Measurements from ENCODE around the gene MINDY4.

MINDY4 gene

DNA sequence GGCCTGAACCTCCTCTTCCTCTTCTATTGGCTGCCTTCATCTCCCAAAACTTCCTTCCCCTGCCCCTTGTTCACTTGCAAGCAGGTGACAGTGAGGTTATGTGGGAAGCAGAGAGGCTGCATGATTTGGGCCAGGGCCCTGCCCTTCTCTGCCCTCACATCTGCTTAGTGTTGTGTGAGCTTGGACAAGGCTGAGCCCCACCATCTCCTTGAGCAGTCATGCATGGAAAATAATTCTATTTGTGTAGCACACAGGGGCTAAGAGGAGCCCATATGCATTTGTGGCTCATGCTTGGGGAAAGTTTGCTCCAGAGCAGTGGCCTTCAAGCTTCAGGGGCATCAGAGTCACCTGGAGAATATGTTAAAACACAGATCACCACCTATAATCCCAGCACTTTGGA, 113.7 kb downstream of the MINDY4 start:
- DNase-seq: no peak

- no peak for DNase-seq
These were observed 115.4 kb downstream of the MINDY4 start for GRCh38 chr7:30886608-30887011.

DNA sequence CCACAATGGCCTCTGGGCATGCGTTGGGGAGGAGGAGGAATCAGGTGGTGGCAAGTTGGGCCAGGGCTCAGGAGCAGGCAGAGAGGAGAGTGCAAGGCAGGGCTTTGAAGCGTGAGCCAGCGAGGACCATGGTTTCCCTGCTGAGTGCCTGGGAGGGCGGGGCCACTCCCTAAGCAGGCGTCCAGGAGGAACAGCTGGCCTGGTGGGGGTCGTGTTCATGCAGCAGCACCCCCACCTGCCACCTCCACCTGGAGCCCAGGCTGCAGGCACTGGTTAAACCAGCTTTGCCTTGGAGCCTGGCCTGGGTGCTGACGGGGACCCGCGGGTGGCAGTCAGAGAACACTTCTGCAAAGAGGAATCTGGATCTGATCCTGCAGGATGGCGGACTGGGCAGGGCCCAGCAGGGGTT, 116.3 kb downstream of the MINDY4 start:
- DNase-seq: no peak

GRCh38 chr7:30888747-30889146, 117.5 kb downstream of the MINDY4 start:
- no peak for DNase-seq

DNA sequence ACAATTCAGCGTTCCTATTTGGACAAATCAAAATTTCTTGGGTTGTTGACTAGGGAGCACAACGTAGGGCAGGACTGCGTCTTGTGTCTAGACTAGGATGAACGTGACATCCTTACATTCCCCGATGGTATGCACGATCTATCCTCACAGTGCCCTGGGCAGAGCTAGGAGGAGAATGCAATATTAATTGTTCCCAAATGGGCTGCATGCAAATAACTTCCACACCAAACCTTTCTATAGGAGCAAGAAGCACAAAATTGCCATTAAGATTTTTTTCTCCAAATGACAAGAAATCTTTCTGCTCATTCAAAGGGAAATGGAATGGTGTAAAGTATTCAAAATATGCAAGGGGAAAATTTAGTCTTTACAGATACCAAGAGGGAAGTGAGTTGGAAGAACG, 119.0 kb downstream of the MINDY4 start:
- no peak for DNase-seq

- no peak for DNase-seq
These were observed 122.1 kb downstream of the MINDY4 start for GRCh38 chr7:30893357-30893756.

DNA sequence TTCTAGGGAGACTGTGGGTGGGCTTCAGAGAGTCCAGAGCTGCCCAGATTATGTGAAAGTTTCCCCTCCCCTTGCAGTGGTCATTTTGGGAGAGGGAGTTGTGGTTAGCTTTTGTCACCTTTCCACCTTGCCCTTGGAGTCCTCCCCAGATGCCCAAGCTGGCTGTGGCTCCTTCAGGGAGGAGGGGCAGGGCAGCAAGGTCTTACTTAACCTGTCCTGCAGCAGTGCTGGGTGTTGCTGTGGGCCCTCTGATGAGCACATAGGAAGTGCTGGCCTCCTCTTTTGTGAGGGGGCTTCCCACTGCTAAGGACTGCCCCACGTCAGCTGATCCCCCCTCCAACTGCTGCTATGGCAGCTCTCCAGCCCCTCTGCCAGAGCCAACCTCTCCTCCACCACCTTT, 122.8 kb downstream of the MINDY4 start:
- DNase-seq: no peak

GRCh38 chr7:30894866-30895605, 123.8 kb downstream of the MINDY4 start:
- DNase-seq: no peak

GRCh38 chr7:30896036-30896435, 124.8 kb downstream of the MINDY4 start:
- DNase-seq: no peak

DNA sequence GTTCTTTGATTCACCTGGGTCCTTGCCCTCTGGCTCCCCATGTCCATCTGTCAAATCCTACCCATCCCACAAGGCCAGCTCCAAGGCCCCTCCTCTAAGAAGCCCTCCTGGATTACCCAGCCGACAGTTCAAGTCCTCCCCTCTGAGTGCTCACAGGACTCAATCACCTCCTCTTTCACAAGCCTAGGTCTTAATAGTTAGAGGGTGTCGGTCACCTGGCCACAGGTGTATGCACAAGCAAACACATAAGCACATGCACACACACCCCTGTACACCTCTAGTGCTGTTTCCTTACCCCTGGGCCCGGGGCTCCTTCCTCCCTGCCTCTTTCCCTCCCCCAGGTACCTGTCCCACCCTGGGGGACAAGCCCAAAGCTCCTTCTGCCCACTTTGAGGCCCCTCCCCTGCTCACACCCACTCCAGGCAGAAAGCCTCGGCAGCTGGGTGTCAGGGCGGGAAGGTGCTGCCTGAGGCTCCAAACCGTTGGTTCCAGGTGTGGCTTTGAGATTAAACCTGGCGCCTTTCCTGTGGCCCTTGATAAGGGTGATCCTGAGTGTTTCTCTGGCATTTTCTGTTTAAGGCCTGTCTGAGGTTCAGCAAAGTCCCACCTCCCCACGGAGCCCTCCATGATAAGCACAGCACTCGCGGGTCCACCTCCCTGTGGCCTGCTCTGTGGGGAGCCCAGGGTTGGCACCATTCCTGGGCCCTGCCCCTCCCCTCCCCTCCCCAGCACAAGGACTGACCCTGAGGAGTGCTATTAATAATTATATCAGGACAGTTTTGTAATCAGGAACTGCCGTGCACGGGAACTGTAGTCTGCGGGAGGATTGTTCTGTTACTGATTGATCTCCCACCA, 125.8 kb downstream of the MINDY4 start:
- no peak for DNase-seq

- DNase-seq: no peak
These were observed 126.6 kb downstream of the MINDY4 start for GRCh38 chr7:30897770-30898169.

GRCh38 chr7:30898411-30898810, 127.2 kb downstream of the MINDY4 start:
- DNase-seq: no peak

DNA sequence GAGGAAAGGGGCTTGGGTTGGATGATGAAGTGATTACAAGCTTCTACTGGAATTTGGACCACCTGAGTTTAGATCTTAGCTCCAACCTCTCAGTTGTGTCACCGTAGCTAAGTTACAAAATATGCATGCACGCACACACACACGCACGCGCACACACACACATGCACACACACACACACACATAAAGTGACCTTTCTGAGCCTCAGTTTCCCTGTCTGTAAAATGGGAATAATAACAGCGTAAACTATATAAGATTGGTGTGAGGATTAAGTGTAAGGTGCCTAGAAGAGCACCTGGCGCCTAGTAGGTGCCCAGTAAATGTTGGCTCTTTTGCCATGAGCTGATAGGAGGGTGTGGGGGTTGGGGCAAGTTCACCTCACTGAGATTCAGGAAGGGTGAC, 127.8 kb downstream of the MINDY4 start:
- DNase-seq: no peak

DNA sequence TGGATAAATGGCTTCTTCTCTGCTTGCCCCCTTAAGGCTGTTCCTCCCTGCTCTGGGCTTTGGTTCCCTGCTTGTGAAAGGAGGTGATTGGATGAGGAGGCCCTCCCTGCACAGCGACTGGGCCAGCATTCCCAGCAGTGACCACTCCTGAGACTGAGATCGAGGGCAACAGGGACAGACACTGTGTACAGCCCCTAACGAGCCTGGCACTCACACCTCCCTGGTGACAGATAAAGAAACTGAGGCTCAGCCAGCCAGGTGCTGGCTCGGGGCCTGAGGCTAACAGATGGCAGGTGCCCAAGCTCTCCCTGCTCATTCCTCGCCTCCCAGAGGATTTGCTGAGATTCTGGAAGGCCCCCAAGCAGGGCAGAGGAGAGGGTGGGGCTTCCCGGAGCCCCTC, 128.4 kb downstream of the MINDY4 start:
- no peak for DNase-seq

GRCh38 chr7:30900053-30900452, 128.8 kb downstream of the MINDY4 start:
- no peak for DNase-seq

GRCh38 chr7:30900803-30901362, 129.7 kb downstream of the MINDY4 start:
- DNase-seq: no peak

DNA sequence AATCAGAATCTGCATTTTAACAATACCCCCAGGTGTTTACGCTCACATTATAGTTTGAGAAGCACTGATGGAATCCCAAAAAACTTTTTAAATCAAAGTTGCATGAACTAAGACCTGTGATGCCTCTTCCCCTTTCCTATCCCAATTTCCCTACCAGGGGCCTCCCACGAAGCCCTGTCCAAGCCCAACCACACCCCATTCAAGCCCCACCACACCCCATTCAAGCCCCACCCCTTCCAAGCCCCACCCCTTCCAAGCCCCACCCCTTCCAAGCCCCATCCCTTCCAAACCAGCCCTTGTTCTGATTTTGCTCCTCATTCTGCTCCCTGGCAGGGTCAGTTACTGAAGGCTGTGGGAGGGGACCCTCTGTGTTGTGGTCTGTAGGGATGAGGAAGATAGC, 130.6 kb downstream of the MINDY4 start:
- no peak for DNase-seq

GRCh38 chr7:30902466-30902865, 131.2 kb downstream of the MINDY4 start:
- no peak for DNase-seq

DNA sequence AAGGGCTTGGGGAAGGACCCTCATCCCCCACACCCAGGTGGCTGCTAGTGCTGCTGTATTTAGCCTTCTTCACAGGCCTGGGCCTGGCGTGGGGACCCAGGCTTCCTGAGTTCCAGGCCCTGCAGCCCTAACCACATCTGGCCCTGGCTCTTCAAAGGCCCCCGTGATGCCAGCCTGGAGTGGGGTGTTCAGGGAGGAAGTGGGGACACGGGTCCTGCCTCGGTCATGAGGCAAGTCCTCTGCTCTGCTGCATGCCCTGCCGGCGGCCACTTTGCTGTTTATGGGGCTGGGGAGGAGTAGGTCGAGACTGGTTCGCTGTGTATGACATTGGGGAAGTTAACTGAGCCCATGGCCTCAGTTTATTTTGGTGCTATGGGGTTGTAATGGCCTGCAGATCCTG, 131.9 kb downstream of the MINDY4 start:
- DNase-seq: no peak

DNA sequence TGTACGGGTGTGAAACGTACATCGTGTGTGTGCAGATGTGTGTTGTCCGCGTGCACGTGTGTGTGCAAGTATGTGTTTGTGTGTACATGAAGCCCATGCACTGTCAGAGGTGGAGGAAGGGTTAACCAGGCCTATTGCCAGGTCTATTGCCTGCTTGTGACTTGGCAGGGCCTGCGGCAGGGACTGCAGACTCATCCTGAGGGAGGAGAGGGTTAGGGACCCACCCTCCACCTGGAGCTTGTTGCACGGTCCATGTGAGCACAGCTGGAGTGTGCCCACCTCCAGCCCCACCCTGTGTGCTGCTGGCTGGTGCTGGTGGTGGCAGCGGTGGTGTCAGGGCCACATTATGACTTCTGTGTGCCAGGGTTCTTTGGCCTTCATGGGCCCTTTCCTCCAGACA, 133.3 kb downstream of the MINDY4 start:
- DNase-seq: no peak

DNA sequence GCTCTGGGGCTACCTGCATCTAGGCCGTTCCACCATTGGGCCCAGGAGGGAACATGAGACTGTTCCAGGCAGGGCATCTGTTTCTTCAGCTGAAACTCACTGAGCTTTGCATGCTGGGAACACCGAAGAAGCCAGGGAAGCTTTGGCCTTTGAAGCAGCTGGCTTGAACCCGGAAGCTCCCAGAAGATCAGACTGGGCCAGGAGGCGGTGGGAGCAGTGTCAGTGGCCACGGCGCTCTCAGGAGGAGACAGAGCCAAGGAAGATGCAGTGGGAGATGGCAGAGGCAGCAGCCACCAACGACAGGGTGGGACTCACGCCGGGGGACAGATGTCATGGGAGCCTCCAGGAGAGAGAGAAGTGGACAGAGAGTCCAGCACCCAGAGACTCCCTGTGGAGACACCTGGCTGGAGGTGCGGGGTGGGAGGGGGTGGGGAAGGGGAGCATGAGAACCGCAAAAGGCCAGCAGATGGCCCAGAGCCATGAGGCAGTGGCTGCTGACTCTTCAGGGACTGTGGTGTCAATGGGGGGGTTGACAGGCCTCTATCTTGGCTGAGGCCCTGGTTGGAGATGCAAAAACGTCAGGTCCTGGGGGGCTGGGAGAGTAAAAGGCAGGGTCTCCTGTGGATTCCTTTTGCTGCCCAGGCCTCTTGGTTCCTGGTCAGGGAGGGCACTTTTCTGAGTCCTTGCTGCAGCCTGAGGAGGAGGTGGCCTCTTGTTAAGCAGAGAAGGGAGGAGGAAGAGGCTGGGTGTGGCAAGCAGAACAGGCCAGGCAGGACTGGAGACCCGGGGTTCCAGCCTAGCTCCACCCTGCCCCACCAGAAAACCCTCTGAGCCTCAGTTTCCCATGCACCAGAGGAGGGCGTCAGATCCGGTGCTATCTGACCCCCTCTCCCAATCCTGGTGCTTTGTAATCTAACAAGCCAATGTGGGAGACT, 134.1 kb downstream of the MINDY4 start:
- DNase-seq: no peak

DNA sequence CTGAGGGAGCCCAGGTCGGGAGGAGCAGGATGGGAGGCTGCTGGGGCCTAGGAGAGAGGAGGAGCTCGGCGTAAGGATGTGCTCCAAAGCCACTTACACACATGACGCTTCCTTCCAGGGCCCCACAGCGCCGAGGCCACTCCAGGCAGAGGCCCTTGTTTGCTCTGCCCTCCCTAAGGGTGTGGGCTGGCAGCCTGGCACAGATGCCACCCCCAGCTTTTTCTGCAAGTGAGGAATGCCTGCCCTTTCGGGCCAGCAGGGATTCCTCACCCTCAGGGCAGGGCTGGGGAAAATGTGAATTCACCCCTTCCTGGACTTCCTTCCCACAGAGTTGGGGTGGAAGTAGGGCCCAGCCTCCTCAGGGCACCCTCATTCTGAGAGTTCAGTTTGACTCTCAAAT, 134.8 kb downstream of the MINDY4 start:
- DNase-seq: no peak

All from activated CD4-positive, alpha-beta T cell treated with anti-CD3 and anti-CD28 coated beads, Interleukin-2, amount 50 U/mL, for 48 hours (primary cell).